Measurements from ENCODE around the gene PGAM1. TPM values are rescaled to one million over a fixed set of nuclear protein-coding genes. Genes with fewer than 3 reads are reported as not detected.

PGAM1 gene
- total RNA-seq, 2 experiments from 2014 or later: 50.7 to 55.5 TPM

- DNase-seq (no peak), ATAC-seq (ENCODE audit: poor library complexity) (no peak)
- Mint-ChIP-seq H3K4me3 (no peak overlapping the region), H3K36me3 (ENCODE audit: low read depth) (peaks cover 64% of the 10 kb centered on the region), H3K27me3 (no peaks in the 10 kb centered on the region), H3K4me1 (ENCODE audit: low read depth) (no peaks in the 10 kb centered on the region), H3K27ac (no peak overlapping the region), H3K9me3 (no peaks in the 10 kb centered on the region)
- Histone ChIP-seq H3K27ac (ENCODE audit: low read depth in 1 of 2, low read length in 2 of 2) (no peak overlapping the region), H3K27me3 (ENCODE audit: control insufficient read depth in 1 of 2, insufficient read depth in 2 of 2, low read length in 2 of 2) (no peaks in the 10 kb centered on the region), H3K4me1 (ENCODE audit: insufficient read depth, low read length) (no peaks in the 10 kb centered on the region), H3K36me3 (ENCODE audit: insufficient read depth, low read length) (peaks cover 54% of the 10 kb centered on the region), H3K4me3 (ENCODE audit: low read length) (no peak overlapping the region), H3K9me3 (ENCODE audit: control insufficient read depth in 1 of 2, insufficient read depth in 1 of 2, low read length in 2 of 2) (no peaks in the 10 kb centered on the region)
- intact Hi-C loops (cut with DNase I, micrococcal nuclease): no loop called here
- ChIA-PET CTCF (no interaction called here), POLR2A (no interaction called here)
- no peak for TF ChIP-seq CTCF (IDR thresholded peaks at IDR 0.05)
Measured at GRCh38 chr10:97388152-97388551, 37.8 kb upstream of the PGAM1 start.

GRCh38 chr10:97390091-97390490 lies 35.9 kb upstream of the PGAM1 start:
- no peak for DNase-seq
- no peak overlapping the region for H3K27ac ChIP-seq (ENCODE audit: low read depth in 1 of 2, low read length in 2 of 2)
- H3K9me3 ChIP-seq (ENCODE audit: control insufficient read depth in 1 of 2, insufficient read depth in 1 of 2, low read length in 2 of 2): no peaks in the 10 kb centered on the region
- CTCF ChIA-PET: no interaction called here
- H3K36me3 ChIP-seq (ENCODE audit: insufficient read depth, low read length): peaks cover 53% of the 10 kb centered on the region
- Mint-ChIP-seq H3K9me3 (no peaks in the 10 kb centered on the region), H3K36me3 (ENCODE audit: low read depth) (peaks cover 71% of the 10 kb centered on the region), H3K4me1 (ENCODE audit: low read depth) (no peaks in the 10 kb centered on the region), H3K27ac (no peak overlapping the region), H3K27me3 (no peaks in the 10 kb centered on the region), H3K4me3 (no peak overlapping the region)
- intact Hi-C loops (cut with DNase I, micrococcal nuclease): no loop called here
- ATAC-seq (ENCODE audit: poor library complexity): no peak
- H3K4me1 ChIP-seq (ENCODE audit: insufficient read depth, low read length): no peaks in the 10 kb centered on the region
- no peaks in the 10 kb centered on the region for H3K27me3 ChIP-seq (ENCODE audit: control insufficient read depth in 1 of 2, insufficient read depth in 2 of 2, low read length in 2 of 2)
- no peak overlapping the region for H3K4me3 ChIP-seq (ENCODE audit: low read length)
- POLR2A ChIA-PET: no interaction called here
- TF ChIP-seq CTCF (IDR thresholded peaks at IDR 0.05): no peak

GRCh38 chr10:97393034-97393573 lies 32.9 kb upstream of the PGAM1 start:
- H3K36me3 ChIP-seq (ENCODE audit: insufficient read depth, low read length): peaks cover 48% of the 10 kb centered on the region
- H3K27ac Mint-ChIP-seq: no peak overlapping the region

More at GRCh38 chr10:97393034-97393573, 32.9 kb upstream of the PGAM1 start:
- Histone ChIP-seq H3K4me3 (ENCODE audit: low read length) (no peak overlapping the region), H3K27me3 (ENCODE audit: control insufficient read depth in 1 of 2, insufficient read depth in 2 of 2, low read length in 2 of 2) (no peaks in the 10 kb centered on the region), H3K27ac (ENCODE audit: low read depth in 1 of 2, low read length in 2 of 2) (no peak overlapping the region), H3K4me1 (ENCODE audit: insufficient read depth, low read length) (no peaks in the 10 kb centered on the region), H3K9me3 (ENCODE audit: control insufficient read depth in 1 of 2, insufficient read depth in 1 of 2, low read length in 2 of 2) (no peaks in the 10 kb centered on the region)
- no peaks in the 10 kb centered on the region for H3K4me1 Mint-ChIP-seq (ENCODE audit: low read depth)
- H3K27me3 Mint-ChIP-seq: no peaks in the 10 kb centered on the region
- ATAC-seq (ENCODE audit: poor library complexity) (no peak), DNase-seq (no peak)
- CTCF ChIA-PET: no interaction called here
- intact Hi-C loops (cut with DNase I, micrococcal nuclease): no loop called here
- peaks cover 54% of the 10 kb centered on the region for H3K36me3 Mint-ChIP-seq (ENCODE audit: low read depth)
- no peaks in the 10 kb centered on the region for H3K9me3 Mint-ChIP-seq
- POLR2A ChIA-PET: no interaction called here
- no peak for TF ChIP-seq CTCF (IDR thresholded peaks at IDR 0.05)
- no peak overlapping the region for H3K4me3 Mint-ChIP-seq
